ENCODE measurements around the gene TMEM132D. TPM values are rescaled to one million over a fixed set of nuclear protein-coding genes. Genes with fewer than 3 reads are reported as not detected.

Gene TMEM132D
- total and polyA plus RNA-seq, 2 of the 8 experiments (the other 6 are each of a cell fraction or from before 2014, with no cell fraction given) = 3.5 to 10.1 TPM

GRCh38 chr12:129790331-129790730, 113.5 kb downstream of the TMEM132D start:
- Histone ChIP-seq H2BK5ac (ENCODE audit: low read depth, low read length) (peak overlapping the region; percentile 71; the same call in 1 of the 2 replicates), H2BK20ac (ENCODE audit: low read length) (no peak overlapping the region), H4K20me1 (replicated peaks in 1 of 2; ENCODE audit: control insufficient read depth in 1 of 2, insufficient read depth in 2 of 2, low read length in 2 of 2) (no peaks in the 10 kb centered on the region), H3K14ac (ENCODE audit: insufficient read length) (no peak overlapping the region), H3K4ac (replicated peaks; ENCODE audit: insufficient read length, low read depth, low read length) (no peak overlapping the region), H3K18ac (ENCODE audit: extremely low read depth, low read length) (peak overlapping the region; percentile 24; the same call in 1 of the 2 replicates), H3K9me3 (ENCODE audit: insufficient read depth in 2 of 2, low read depth in 1 of 2, low read length in 1 of 2) (no peaks in the 10 kb centered on the region), H3K23ac (ENCODE audit: insufficient read length) (no peak overlapping the region), H3K36me3 (ENCODE audit: control insufficient read depth in 2 of 4, insufficient read depth in 4 of 4, low read length in 3 of 4) (no peaks in the 10 kb centered on the region), H3K79me2 (ENCODE audit: control insufficient read depth in 1 of 2, insufficient read depth in 2 of 2, low read length in 2 of 2) (0 out of 4 replicates have a peak, but pooled peaks cover 0 to 9% of the 10 kb centered on the region in 2 experiments), H3K4me2 (ENCODE audit: insufficient read depth in 1 of 2, low read depth in 2 of 2, low read length in 2 of 2) (no peak overlapping the region; a peak in 1 of 4 replicates), H3K4me1 (replicated peaks in 1 of 4; ENCODE audit: control insufficient read depth in 3 of 4, insufficient read depth in 4 of 4, low read length in 3 of 4) (peaks cover 6 to 24% (median 17%) of the 10 kb centered on the region in 4 experiments), H2BK120ac (replicated peaks; ENCODE audit: low read depth, low read length) (no peak overlapping the region), H3K79me1 (ENCODE audit: low read depth, low read length) (no peaks in the 10 kb centered on the region), H2AFZ (ENCODE audit: low read length) (no peak overlapping the region), H3K27ac (ENCODE audit: low read depth, low read length) (no peak overlapping the region), H3K9ac (replicated peaks in 1 of 4; ENCODE audit: extremely low read depth in 1 of 4, low read depth in 3 of 4, low read length in 3 of 4) (no peak overlapping the region), H3K4me3 (ENCODE audit: extremely low read depth in 1 of 4, insufficient read depth in 2 of 4, low read depth in 3 of 4, low read length in 4 of 4) (no peak overlapping the region), H4K8ac (ENCODE audit: extremely low read depth, insufficient read depth, low read length) (no peak overlapping the region), H2BK15ac (ENCODE audit: low read length) (no peak overlapping the region), H4K5ac (ENCODE audit: insufficient read length, low read depth, low read length) (no peak overlapping the region), H2AK5ac (ENCODE audit: low read depth, low read length) (no peak overlapping the region), H3K56ac (replicated peaks; ENCODE audit: insufficient read length, low read depth, low read length) (no peak overlapping the region), H3K27me3 (replicated peaks in 1 of 4; ENCODE audit: control insufficient read depth in 3 of 4, extremely low read depth in 1 of 4, insufficient read depth in 3 of 4, low read length in 3 of 4) (no peaks in the 10 kb centered on the region), H3K23me2 (ENCODE audit: low read depth, low read length) (no peaks in the 10 kb centered on the region), H4K91ac (replicated peaks; ENCODE audit: insufficient read length, low read length) (no peak overlapping the region), H2BK12ac (ENCODE audit: low read depth, low read length) (peak overlapping the region; percentile 19; the same call in 1 of the 2 replicates)
- POLR2A ChIA-PET (ENCODE audit: partially characterized antibody) = no interaction called here
- WGBS, 2 experiments (ENCODE audit: extremely low coverage in 1 of 2, insufficient coverage in 1 of 2, insufficient read length in 1 of 2, insufficient replicate concordance in 2 of 2, low coverage in 1 of 2, low lambda C conversion rate in 2 of 2, missing lambda C conversion rate in 1 of 2) = 54% methylated on average over 6 of the region's 6 CpGs; no CpG with 5 or more reads in 1 of the 2 experiments
- DNase-seq (ENCODE audit: low read depth in 1 of 2, low spot score in 2 of 2) = no peak
- CTCF ChIA-PET (ENCODE audit: partially characterized antibody) = interaction anchor here (2.6 kb wide), 1 partner anchor 13 kb away, joined by 8 read pairs; no protein-coding TSS in a partner anchor
- peak; percentile 24 for FAIRE-seq
- TF ChIP-seq NANOG (IDR thresholded peaks at IDR 0.05; ENCODE audit: insufficient read depth, low read depth, low read length, poor library complexity, severe bottlenecking) (no peak), SUZ12 (IDR thresholded peaks at IDR 0.05; ENCODE audit: low read length) (no peak), SRF (IDR thresholded peaks at IDR 0.05; ENCODE audit: low read depth, low read length) (no peak), TAF1 (IDR thresholded peaks at IDR 0.05; ENCODE audit: low read depth, low read length) (no peak), RNF2 (IDR thresholded peaks at IDR 0.05; ENCODE audit: borderline replicate concordance, low read depth, low read length, missing control alignments, poor library complexity, severe bottlenecking) (no peak), JUND (IDR thresholded peaks at IDR 0.05; ENCODE audit: low read length) (no peak), TCF12 (IDR thresholded peaks at IDR 0.05; ENCODE audit: low read depth, low read length) (no peak), PHF8 (conservative IDR thresholded peaks at IDR 0.05; ENCODE audit: low read depth, low read length) (no peak), EGR1 (IDR thresholded peaks at IDR 0.05; ENCODE audit: borderline replicate concordance, low read depth, low read length) (no peak), CBX5 (IDR thresholded peaks at IDR 0.05; ENCODE audit: low read depth, low read length) (no peak), SP1 (IDR thresholded peaks at IDR 0.05; ENCODE audit: low read depth, low read length) (no peak), NRF1 (IDR thresholded peaks at IDR 0.05; ENCODE audit: low read depth, low read length) (no peak), ATF3 (IDR thresholded peaks at IDR 0.05; ENCODE audit: insufficient read depth, low read depth, low read length) (no peak), JUN (IDR thresholded peaks at IDR 0.05; ENCODE audit: low read depth, low read length) (no peak)

All from H1 (cell line).